ENCODE data around the gene CNTN4.

DNA sequence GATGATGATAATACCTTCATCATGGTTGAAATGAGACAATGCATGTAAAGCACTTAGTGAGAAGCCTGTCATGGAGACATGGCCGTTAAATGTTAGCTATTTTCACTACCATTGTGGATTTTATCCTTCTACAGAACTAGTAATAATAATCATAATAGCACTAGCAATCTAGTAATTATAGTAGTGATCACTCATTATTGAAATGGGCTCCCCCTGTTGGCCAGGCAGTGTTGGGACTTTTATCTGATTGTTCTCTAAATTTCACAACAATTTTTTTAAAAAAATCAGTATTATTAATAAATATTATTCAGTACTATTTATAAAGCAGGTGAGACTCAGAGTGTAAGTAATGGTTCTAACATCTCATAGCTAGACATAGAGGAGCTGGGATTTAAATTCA lies 615.3 kb downstream of the CNTN4 start:
- TF ChIP-seq POLR2A (IDR thresholded peaks at IDR 0.05) = no peak
- TF ChIP-seq, protein P1, sequence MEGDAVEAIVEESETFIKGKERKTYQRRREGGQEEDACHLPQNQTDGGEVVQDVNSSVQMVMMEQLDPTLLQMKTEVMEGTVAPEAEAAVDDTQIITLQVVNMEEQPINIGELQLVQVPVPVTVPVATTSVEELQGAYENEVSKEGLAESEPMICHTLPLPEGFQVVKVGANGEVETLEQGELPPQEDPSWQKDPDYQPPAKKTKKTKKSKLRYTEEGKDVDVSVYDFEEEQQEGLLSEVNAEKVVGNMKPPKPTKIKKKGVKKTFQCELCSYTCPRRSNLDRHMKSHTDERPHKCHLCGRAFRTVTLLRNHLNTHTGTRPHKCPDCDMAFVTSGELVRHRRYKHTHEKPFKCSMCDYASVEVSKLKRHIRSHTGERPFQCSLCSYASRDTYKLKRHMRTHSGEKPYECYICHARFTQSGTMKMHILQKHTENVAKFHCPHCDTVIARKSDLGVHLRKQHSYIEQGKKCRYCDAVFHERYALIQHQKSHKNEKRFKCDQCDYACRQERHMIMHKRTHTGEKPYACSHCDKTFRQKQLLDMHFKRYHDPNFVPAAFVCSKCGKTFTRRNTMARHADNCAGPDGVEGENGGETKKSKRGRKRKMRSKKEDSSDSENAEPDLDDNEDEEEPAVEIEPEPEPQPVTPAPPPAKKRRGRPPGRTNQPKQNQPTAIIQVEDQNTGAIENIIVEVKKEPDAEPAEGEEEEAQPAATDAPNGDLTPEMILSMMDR (IDR thresholded peaks at IDR 0.05) = no peak
